K562 treated with DMSO at 1 percent for 4 hours (cell line): ENCODE data around the gene GIMAP2. TPM values are rescaled to one million over a fixed set of nuclear protein-coding genes. Genes with fewer than 3 reads are reported as not detected.

Experiments
- total RNA-seq: library from RNA; unstranded; fragments of 300-600 nt; gene quantifications from 2 replicates; pipeline ENCODE4 v1.2.3, GENCODE V29; 2022; ENCODE audit not compliant: insufficient read depth

Gene GIMAP2
- 2.2 and 3.3 TPM in 2 replicates for total RNA-seq

GRCh38 chr7:150685219-150686029 is at the start of gene GIMAP2:
Gene GIMAP2 (plus strand): TSS chr7:150685706. CDS start chr7:150687060, 1,354 bp downstream.

GRCh38 chr7:150716368-150716767 is 30.9 kb downstream of the GIMAP2 start, which contains the start of gene GIMAP1:
Gene GIMAP1 (plus strand): TSS chr7:150716613. CDS start chr7:150719048, 2,435 bp downstream.

GRCh38 chr7:150737265-150738055 is 52.0 kb downstream of the GIMAP2 start, which contains the start of gene GIMAP5:
Gene GIMAP5 (plus strand): TSS chr7:150737418. CDS start chr7:150740885, 3,467 bp downstream.

Other genes with a start within 250 kb of the GIMAP2 start
- not detected in 2 replicates for gene GIMAP8, start 235.1 kb upstream of the GIMAP2 start, total RNA-seq
- gene GIMAP7, start 170.8 kb upstream of the GIMAP2 start, total RNA-seq = not detected in 2 replicates
- gene GIMAP4, start 118.3 kb upstream of the GIMAP2 start, total RNA-seq = not detected in 2 replicates
- 0.17 TPM in 1 of 2 replicates, not detected in the other for gene GIMAP6, start 53.3 kb upstream of the GIMAP2 start, total RNA-seq
- gene GIMAP1, start 30.9 kb downstream of the GIMAP2 start, total RNA-seq = not detected in 2 replicates
- gene GIMAP5, start 51.7 kb downstream of the GIMAP2 start, total RNA-seq = 0.55 and 0.70 TPM in 2 replicates
- 1.2 TPM in 1 of 2 replicates, not detected in the other for gene TMEM176B, start 114.7 kb downstream of the GIMAP2 start, total RNA-seq
- 0.84 and 1.2 TPM in 2 replicates for gene TMEM176A, start 115.1 kb downstream of the GIMAP2 start, total RNA-seq
- gene AOC1, start 166.8 kb downstream of the GIMAP2 start, total RNA-seq = not detected in 2 replicates